ENCODE data around the gene AMMECR1L. TPM values are rescaled to one million over a fixed set of nuclear protein-coding genes. Genes with fewer than 3 reads are reported as not detected.

Gene AMMECR1L
- total and polyA plus RNA-seq, 2 of the 13 experiments (the other 11 are each of a cell fraction or from before 2014, with no cell fraction given): 9.1 to 14.2 TPM

DNA sequence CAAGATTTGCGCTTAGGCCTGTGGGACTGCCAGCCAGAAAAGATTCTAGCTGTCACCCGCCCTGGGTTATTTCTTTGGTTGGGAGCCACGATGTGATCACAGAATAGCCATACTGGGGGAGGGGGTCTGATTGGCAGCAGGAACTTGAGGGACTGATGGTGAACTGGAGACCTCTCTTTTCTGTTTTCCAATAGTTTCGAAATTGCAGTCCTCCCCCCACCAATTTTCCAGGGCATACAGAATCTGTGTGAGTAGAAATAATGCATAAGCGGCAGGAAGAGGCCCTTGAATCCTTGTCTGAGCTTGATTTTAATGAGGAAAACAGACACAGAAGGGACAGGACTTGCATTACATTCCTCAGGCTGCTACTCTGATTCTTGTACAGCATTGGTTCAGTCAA lies 25.6 kb downstream of the AMMECR1L start:
- Histone ChIP-seq H2AFZ (ENCODE audit: low read length) (no peak overlapping the region), H4K20me1 (ENCODE audit: insufficient read depth, low read length) (peaks cover 15% of the 10 kb centered on the region), H3K9me3 (ENCODE audit: low read length) (no peaks in the 10 kb centered on the region), H3K4me2 (ENCODE audit: low read depth, low read length) (peak overlapping the region; percentile 93), H3K4me3 (replicated peaks in 1 of 3; ENCODE audit: insufficient read depth in 1 of 3, low read depth in 2 of 3, low read length in 3 of 3) (no peak overlapping the region), H3K36me3 (replicated peaks in 1 of 2; ENCODE audit: control insufficient read depth in 1 of 2, insufficient read depth in 2 of 2, low read length in 2 of 2) (peaks cover 14 to 29% of the 10 kb centered on the region in 2 experiments), H3K27ac (ENCODE audit: extremely low read length, insufficient read depth, low read length) (no peak overlapping the region), H3K79me2 (ENCODE audit: insufficient read depth, low read length) (peaks cover 28% of the 10 kb centered on the region), H3K27me3 (ENCODE audit: control insufficient read depth in 1 of 2, insufficient read depth in 2 of 2, low read length in 2 of 2) (no peaks in the 10 kb centered on the region; a peak in 1 of 5 replicates), H3K9ac (ENCODE audit: insufficient read depth, low read depth, low read length) (no peak overlapping the region), H3K4me1 (ENCODE audit: insufficient read depth, low read length) (peaks cover 34% of the 10 kb centered on the region)
- in situ Hi-C loops (cut with HindIII; ENCODE audit: extremely low pct_ligation_motif_present, low pct_unique_long_range_greater_than_20kb) (no loop called here), intact Hi-C loops (cut with micrococcal nuclease; ENCODE audit: unreplicated experiment) (no loop called here)
- ATAC-seq: no peak
- ChIA-PET CTCF (ENCODE audit: low intra/inter-chr PET ratio, low total read pairs) (no interaction called here), POLR2A (interaction anchor here (0.6 to 1.9 kb wide), 2 partner anchors 24 to 158 kb away, joined by 4 read pairs; partner anchors contain the start of gene SFT2D3)
- WGBS (ENCODE audit: low lambda C conversion rate): 76% methylated on average over 5 of the region's 5 CpGs
- TF ChIP-seq RBM22 (optimal IDR thresholded peaks at IDR 0.05; ENCODE audit: low read length): peak; percentile 14
- no peak for TF ChIP-seq PHF21A (CRISPR knock-in tag; IDR thresholded peaks at IDR 0.05)
- no TSS peak for BruUV-seq (replicated peaks)
- no peak for DNase-seq (ENCODE audit: low spot score)
- no peak for FAIRE-seq

DNA sequence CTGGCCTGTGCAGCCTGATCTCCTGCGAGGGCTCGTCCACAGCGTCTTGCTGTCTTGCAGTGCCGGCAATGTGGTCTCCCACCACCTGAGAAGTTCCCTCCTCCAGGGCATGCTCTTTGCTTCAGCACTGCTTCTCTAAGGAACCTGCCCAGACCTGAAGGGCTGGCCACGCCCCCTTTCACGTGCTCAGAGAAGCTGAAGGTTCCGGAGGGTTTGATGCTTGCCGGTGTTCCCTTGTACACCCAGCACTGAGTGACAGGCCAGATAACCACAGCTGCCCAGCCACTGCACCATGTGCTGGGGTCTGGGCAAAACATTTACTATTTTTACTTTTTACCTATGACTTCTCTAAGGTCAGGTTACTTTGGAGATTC lies 26.1 kb downstream of the AMMECR1L start:
- Histone ChIP-seq H3K79me2 (ENCODE audit: insufficient read depth, low read length) (peaks cover 32% of the 10 kb centered on the region), H3K27ac (ENCODE audit: extremely low read length, insufficient read depth, low read length) (no peak overlapping the region), H3K4me2 (ENCODE audit: low read depth, low read length) (peak overlapping the region; percentile 93), H3K36me3 (replicated peaks in 1 of 2; ENCODE audit: control insufficient read depth in 1 of 2, insufficient read depth in 2 of 2, low read length in 2 of 2) (peaks cover 10 to 25% of the 10 kb centered on the region in 2 experiments; a peak in 4 of 5 replicates), H3K9ac (ENCODE audit: insufficient read depth, low read depth, low read length) (peak overlapping the region; percentile 31; the same call in 1 of the 2 replicates), H2AFZ (ENCODE audit: low read length) (no peak overlapping the region), H3K27me3 (ENCODE audit: control insufficient read depth in 1 of 2, insufficient read depth in 2 of 2, low read length in 2 of 2) (no peaks in the 10 kb centered on the region; a peak in 1 of 5 replicates), H4K20me1 (ENCODE audit: insufficient read depth, low read length) (peaks cover 18% of the 10 kb centered on the region), H3K9me3 (ENCODE audit: low read length) (no peaks in the 10 kb centered on the region), H3K4me3 (replicated peaks in 1 of 3; ENCODE audit: insufficient read depth in 1 of 3, low read depth in 2 of 3, low read length in 3 of 3) (peak overlapping the region; percentile 42 to 99 (median 97); a peak in 4 of 6 replicates), H3K4me1 (ENCODE audit: insufficient read depth, low read length) (peaks cover 38% of the 10 kb centered on the region)
- FAIRE-seq (peak; percentile 37), DNase-seq (ENCODE audit: low spot score) (peak; percentile 54), ATAC-seq (peak; percentile 9)
- POLR2A ChIA-PET: interaction anchor here (0.6 to 1.9 kb wide), 5 partner anchors 31 to 333 kb away, joined by 3 to 4 read pairs (median 3); partner anchors contain the start of genes IWS1 and SFT2D3
- intact Hi-C loops (cut with micrococcal nuclease; ENCODE audit: unreplicated experiment): loop anchor here (2.0 kb wide), 1 partner anchor 13 kb away; no protein-coding TSS in a partner anchor
- CTCF ChIA-PET (ENCODE audit: low intra/inter-chr PET ratio, low total read pairs): no interaction called here
- WGBS (ENCODE audit: low lambda C conversion rate): 18% methylated on average over 7 of the region's 8 CpGs
- in situ Hi-C loops (cut with HindIII; ENCODE audit: extremely low pct_ligation_motif_present, low pct_unique_long_range_greater_than_20kb): no loop called here
- BruUV-seq (replicated peaks): no TSS peak
- TF ChIP-seq MED8 (CRISPR knock-in tag; IDR thresholded peaks at IDR 0.05; ENCODE audit: insufficient replicate concordance) (no peak), ZNF160 (CRISPR knock-in tag; IDR thresholded peaks at IDR 0.05) (0 out of 2 replicates have a peak, but pooled peaks have one; percentile 22), TBL1XR1 (IDR thresholded peaks at IDR 0.05; ENCODE audit: borderline replicate concordance, low read length, partially characterized antibody) (no peak), SAP130 (CRISPR knock-in tag; IDR thresholded peaks at IDR 0.05; ENCODE audit: low read depth) (peak; percentile 64), ZNF205 (CRISPR knock-in tag; IDR thresholded peaks at IDR 0.05) (no peak), KDM4B (CRISPR knock-in tag; IDR thresholded peaks at IDR 0.05) (no peak), RBAK (CRISPR knock-in tag; IDR thresholded peaks at IDR 0.05) (no peak), NAIF1 (CRISPR knock-in tag; IDR thresholded peaks at IDR 0.05; ENCODE audit: borderline replicate concordance) (no peak), EEA1 (CRISPR knock-in tag; IDR thresholded peaks at IDR 0.05; ENCODE audit: borderline replicate concordance) (no peak), ZNF207 (IDR thresholded peaks at IDR 0.05; ENCODE audit: borderline replicate concordance) (no peak), MEIS2 (CRISPR knock-in tag; IDR thresholded peaks at IDR 0.05) (no peak), JUN (CRISPR knock-in tag; IDR thresholded peaks at IDR 0.05) (no peak), HHEX (CRISPR knock-in tag; IDR thresholded peaks at IDR 0.05) (no peak)
- TF ChIP-seq, protein P1, sequence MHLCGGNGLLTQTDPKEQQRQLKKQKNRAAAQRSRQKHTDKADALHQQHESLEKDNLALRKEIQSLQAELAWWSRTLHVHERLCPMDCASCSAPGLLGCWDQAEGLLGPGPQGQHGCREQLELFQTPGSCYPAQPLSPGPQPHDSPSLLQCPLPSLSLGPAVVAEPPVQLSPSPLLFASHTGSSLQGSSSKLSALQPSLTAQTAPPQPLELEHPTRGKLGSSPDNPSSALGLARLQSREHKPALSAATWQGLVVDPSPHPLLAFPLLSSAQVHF (CRISPR knock-in tag; IDR thresholded peaks at IDR 0.05): no peak
- TF ChIP-seq, protein P2, sequence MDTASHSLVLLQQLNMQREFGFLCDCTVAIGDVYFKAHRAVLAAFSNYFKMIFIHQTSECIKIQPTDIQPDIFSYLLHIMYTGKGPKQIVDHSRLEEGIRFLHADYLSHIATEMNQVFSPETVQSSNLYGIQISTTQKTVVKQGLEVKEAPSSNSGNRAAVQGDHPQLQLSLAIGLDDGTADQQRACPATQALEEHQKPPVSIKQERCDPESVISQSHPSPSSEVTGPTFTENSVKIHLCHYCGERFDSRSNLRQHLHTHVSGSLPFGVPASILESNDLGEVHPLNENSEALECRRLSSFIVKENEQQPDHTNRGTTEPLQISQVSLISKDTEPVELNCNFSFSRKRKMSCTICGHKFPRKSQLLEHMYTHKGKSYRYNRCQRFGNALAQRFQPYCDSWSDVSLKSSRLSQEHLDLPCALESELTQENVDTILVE (CRISPR knock-in tag; IDR thresholded peaks at IDR 0.05): no peak
- TF ChIP-seq, protein P3, sequence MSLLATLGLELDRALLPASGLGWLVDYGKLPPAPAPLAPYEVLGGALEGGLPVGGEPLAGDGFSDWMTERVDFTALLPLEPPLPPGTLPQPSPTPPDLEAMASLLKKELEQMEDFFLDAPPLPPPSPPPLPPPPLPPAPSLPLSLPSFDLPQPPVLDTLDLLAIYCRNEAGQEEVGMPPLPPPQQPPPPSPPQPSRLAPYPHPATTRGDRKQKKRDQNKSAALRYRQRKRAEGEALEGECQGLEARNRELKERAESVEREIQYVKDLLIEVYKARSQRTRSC (CRISPR knock-in tag; IDR thresholded peaks at IDR 0.05; ENCODE audit: low read depth): no peak

Data from HepG2 (cell line).